Measurements from ENCODE around the gene IPO7.
"Not testable (repeated sequence)": the region's sequence is repeated elsewhere in the genome, so short reads cannot be mapped to it uniquely, and the experiment has no call there.

The IPO7 gene

GRCh38 chr11:9384535-9385326 is at the start of gene IPO7:
TSS of gene IPO7 (plus strand) at chr11:9384652. CDS start at chr11:9384764, 112 bp downstream.
- no peak for DNase-seq

- DNase-seq: no peak
These were observed 42.7 kb upstream of the IPO7 start for GRCh38 chr11:9341638-9342178.

- DNase-seq: no peak
These were observed 40.3 kb upstream of the IPO7 start for GRCh38 chr11:9344061-9344680.

DNA sequence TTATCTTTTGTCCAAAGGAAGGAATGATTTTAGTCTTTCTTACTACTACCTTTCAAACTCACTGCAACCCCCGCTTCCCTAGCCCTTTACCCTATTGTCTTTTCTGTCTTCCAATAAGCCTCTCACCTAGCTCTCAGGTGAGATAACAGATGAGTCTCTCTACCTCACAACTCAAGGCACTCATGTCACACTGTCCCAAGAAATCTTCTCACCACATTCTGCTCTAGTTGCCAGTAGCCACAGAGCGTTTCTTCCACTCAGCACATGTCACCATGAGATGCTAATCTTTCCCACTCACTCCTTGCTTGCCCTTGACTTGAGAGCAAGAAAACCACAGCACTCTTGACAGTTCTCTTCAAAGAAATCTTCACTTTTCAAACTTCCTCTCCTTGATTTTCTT is 37.4 kb upstream of the IPO7 start:
- DNase-seq: no peak

- not testable (repeated sequence) for DNase-seq
These were observed 36.7 kb upstream of the IPO7 start for GRCh38 chr11:9347779-9348178.

DNA sequence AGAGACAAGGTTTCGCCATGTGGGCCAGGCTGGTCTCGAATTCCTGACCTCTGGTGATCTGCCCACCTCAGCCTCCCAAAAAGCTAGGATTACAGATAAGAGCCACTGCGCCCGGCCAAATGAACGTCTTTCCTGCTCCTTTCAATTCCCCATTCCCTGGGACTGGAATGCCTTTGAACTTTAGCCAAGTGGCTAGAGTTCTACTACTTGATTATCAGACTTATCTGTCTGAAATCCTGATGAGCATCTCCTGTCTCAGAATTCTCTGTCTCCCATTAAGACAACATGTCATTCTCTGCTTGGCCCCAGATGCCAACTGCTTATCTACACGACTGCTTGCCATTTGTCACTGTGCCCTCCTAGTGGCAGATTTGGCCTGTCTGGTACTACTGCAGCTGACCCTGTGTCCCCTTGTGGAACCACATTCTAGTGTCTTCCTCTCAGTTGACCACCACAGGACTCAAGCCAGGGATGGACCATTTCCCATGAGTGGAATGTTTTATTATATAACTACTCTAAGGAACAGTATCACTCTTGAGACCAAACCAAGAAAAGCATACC is 33.1 kb upstream of the IPO7 start:
- no peak for DNase-seq

DNA sequence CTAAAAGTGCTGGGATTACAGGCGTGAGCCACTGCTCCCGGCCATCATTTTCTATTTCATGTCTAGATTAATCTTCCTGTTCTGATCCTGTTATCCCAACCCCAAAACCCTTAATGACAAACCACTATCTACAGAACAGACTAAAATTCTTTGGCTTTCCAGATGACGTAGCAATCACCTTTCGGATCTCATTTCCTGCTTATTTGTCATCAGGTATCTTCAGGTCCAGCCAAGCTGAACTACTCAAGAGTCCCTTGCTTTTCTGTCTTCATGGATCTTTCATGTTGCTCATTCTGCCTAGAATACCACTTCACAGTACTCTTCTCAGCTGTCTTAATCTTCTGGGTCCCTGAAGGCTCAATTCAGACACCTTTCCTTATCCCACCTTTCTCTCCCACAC is 27.4 kb upstream of the IPO7 start:
- DNase-seq: no peak

GRCh38 chr11:9360862-9361622 is 23.4 kb upstream of the IPO7 start:
- not testable (repeated sequence) for DNase-seq

DNA sequence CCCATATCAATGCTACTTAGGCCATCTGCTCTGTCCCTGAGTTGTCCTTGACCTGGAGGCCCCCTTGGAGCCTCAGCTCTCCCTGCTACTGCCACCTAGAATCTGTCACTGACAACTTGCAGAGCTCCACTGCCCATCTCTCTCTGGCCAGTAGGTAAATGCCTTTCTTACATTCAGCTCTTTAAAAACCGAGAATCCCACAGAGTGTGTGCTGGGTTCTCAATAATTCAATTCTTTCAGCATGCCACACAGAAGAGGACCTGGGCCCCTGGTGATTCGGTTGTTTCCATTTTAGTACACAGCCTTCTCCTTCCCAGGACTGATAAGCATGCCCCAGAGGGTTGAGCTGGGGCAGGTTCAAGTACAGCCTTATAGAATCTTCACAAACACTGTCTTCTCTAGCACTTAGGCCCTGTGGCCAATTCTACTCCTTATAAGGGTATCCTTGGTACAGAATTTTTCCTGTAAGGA is 22.0 kb upstream of the IPO7 start:
- DNase-seq: no peak

DNA sequence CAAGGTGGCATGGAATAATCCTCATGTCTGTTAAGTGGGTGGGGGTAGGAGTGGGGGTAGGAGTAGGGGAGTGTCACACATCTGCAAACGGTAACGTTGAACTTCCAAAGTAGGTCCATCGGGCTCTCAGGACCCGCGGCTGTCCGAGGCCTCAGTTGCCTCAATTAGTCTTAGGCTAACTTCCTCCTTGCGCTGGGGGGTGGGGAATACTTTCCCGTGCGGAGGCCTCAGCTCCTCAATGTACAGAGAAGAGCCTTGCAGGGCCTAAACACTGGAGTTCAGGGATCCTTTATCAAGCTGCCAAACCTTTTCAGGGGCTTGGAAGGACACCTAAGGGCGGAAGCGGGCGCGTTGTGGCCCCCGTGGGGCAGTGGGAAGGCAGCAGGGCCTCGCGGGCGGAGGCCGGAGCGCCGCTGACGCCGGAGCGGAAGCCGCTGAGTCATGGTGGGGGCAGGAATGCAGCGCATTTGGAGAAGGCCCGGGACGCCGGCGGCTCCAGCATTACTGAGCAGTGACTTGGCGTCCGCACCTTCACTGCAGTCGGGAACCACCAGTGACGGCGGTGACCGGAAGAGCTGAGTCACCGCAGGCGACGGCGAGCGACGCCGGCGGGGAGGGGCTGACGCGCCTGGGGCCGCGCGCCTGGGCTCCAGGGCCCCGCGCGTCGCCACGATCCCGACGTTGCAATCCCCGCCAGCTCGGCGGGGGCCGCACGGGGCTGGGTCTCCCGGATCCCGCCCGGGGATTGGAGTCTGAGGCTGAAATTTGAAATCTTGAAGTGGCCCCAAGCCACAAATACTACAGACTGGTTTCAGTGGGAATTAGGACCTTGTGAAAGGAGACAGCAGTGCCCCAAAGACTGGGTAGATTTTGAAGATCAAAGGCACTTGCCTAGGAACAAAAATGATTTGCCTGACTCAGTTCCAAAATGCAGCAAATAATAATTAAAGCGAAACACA is 20.2 kb upstream of the IPO7 start:
- DNase-seq: no peak

GRCh38 chr11:9367551-9367950 is 16.9 kb upstream of the IPO7 start:
- no peak for DNase-seq

- DNase-seq: no peak
These were observed 7.4 kb upstream of the IPO7 start for GRCh38 chr11:9377036-9377435.

GRCh38 chr11:9379041-9379440 is 5.4 kb upstream of the IPO7 start:
- no peak for DNase-seq

DNA sequence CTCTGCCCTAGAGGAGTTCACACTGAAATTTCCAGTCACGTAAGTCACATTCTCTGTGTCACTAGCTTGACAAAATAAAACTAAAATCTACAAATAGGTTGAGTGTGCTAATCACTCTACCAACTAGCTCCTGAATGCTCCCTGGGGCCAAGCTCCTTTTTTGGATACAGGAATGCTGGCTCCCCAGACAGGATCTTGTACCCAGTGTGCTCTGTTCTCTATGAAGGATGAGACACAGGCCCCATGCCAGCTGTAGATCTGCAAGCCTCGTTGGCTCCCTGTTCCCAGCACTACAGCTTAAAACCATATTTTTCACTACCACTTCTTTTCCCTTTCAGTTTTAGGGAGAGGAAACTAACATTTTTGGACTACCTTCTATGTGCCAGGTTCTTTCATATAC is 3.7 kb upstream of the IPO7 start:
- no peak for DNase-seq

DNA sequence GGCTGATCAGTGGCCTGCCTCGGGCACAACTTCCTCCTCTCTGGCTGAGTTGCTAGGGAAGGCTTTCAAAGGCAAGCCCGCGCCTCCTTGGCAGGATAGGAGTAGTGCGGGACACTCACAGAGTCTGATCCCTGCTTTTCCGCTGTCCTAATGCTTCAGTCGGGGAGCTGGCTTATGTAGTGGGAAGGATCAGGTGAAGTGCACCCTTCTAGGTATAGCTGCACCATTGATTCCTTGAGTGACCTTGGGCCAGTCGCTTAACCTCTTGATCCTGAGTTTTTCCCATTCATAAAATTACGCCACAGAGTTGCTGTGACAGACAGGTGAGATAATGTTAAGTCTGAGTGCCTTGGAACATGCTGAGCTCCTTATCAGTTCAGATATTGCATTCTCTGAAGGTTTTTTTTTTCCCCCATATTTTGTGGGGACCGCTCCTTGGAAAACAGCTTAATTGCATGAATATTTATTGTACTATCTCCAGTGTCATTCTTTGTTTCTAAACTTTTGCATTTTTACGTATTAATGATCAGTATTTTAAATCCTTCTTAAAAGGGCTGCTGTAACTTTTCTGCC is 961 bp downstream of the IPO7 start:
- DNase-seq: no peak

- no peak for DNase-seq
These were observed 1.6 kb downstream of the IPO7 start for GRCh38 chr11:9386086-9386485.

GRCh38 chr11:9386901-9387300 is 2.4 kb downstream of the IPO7 start:
- DNase-seq: no peak

- no peak for DNase-seq
These were observed 11.9 kb downstream of the IPO7 start for GRCh38 chr11:9396310-9396709.

DNA sequence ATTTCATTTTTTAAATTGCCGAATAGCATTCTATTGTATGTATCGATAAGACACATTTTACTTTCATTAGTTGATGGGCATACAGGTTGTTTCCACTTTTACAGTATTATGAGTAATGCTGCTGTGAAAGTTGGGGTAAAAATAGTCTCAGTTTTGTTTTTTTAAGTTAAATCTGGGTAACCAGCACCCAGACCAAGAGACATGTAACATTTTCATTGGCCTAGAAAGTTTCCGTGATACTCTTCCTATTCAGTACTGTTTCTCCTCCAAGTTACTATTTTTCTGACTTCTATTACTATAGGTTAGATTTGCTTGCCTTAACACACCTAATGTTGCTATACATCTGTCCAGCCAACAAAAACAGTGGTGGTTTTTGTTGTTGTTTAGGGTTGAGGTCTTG is 12.3 kb downstream of the IPO7 start:
- DNase-seq: no peak

DNA sequence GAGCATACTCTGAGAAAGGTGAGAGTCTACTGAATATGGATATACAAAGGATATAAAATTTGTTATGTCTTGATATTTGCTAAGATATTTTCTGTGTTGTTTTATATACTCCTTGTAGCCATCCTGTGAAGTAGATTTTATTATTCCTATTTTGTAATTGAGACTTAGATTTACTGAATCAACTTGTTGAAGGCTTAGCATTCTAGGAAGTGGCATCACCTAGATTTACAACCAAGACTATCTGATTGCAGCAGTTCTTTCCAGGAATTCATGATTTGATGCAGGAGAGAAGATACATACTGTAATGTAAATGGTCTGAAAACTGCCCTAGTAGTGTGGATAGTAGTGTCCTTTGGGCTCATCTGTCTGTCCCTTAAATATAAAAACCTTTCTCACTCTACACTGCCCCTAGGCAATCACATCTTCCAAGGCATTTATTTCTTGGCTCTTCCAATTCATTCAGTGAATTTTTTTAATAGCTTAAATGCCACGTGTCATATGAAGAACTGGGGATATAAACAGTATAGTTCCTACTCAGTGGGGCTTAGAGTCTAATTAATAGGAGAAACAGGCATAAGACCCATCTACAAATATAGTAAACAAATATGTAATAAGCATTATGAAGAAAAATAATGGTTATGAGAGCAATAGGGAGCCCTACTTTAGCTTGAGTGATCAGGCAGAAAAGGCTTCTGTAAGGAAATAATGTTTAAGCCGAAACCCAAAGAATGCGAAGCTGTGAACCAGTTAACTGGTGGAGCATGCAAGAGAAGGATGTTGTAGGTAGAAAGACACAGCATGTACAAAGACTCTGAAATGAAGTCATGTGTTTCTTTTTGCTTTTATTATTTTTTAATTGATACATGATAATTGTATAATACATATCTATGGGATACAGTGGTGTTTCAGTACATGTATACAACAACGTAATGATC is 13.6 kb downstream of the IPO7 start:
- DNase-seq: no peak

Measured in cortex of kidney (tissue), 1 donor.